ENCODE measurements around the gene LAMA4. TPM values are rescaled to one million over a fixed set of nuclear protein-coding genes. Genes with fewer than 3 reads are reported as not detected.
A peak's percentile ranks its signal among the peaks of the same experiment; 100 is the strongest.

Gene LAMA4
- total RNA-seq, 1 donor from 2014 or later, result 46.4 TPM

DNA sequence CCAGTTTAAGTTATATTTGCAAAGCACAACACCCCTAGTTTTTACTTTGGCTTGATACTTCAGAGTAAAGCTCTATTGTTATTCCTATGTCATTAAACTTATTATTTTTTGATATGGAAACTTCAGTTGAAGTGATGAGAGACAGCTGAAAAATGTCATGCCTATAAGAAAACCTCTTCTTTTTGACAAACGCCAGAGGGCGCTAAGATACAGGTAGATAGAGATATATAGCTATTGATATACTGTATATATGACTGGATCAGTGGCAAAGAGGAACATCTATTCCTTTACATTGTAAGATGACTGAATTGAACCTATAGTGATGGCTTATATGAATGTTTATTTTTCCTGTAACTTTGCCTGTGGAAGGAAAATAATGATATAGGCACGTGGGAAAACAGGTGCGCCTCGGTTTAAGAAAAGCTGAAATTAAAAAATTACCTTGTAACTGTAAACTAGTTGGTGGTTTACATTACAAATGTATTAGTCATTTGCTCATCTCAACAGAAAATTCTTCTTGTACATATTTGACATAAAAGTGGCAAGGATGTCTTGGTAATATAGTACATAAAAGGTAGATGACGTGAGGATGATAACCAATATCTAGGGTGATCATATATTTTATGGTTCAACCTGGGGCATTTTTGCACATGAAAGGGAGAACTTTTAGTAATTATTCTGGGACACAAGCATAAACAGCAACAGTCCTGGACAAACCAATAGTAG is 74.1 kb downstream of the LAMA4 start:
- Mint-ChIP-seq H3K27ac (no peak overlapping the region), H3K27me3 (ENCODE audit: low read depth) (no peaks in the 10 kb centered on the region)
- no peak for DNase-seq (ENCODE audit: low spot score in 2 of 2, unreplicated experiment in 2 of 2)

DNA sequence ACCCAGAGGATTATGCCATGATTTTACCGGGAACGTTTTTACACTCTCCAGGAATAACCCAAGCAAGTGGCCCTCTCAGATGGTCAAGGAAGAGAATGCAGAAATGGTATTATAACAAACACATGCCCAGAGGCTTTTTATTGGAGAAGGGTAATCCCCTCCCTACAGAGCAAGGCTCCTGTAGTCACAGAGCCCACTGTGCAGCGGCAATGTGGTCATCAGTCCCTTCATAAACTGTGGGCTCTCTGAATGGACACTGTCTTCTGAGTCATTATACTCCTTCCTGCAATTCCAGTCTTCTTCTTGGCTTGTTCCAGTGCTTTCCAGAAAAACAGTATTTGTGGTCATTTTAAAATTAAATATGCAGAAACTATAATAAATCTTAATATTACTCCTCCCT is 74.7 kb downstream of the LAMA4 start:
- H3K4me1 Mint-ChIP-seq, result peaks cover 10% of the 10 kb centered on the region
- H3K36me3 Mint-ChIP-seq, result peaks cover 7% of the 10 kb centered on the region
- no peaks in the 10 kb centered on the region for H3K27me3 Mint-ChIP-seq (ENCODE audit: low read depth)
- no peak for DNase-seq (ENCODE audit: low spot score in 2 of 2, unreplicated experiment in 2 of 2)
- H3K27ac Mint-ChIP-seq, result no peak overlapping the region
- no peaks in the 10 kb centered on the region for H3K9me3 Mint-ChIP-seq
- H3K4me3 Mint-ChIP-seq, result no peak overlapping the region
- TF ChIP-seq, protein P1, sequence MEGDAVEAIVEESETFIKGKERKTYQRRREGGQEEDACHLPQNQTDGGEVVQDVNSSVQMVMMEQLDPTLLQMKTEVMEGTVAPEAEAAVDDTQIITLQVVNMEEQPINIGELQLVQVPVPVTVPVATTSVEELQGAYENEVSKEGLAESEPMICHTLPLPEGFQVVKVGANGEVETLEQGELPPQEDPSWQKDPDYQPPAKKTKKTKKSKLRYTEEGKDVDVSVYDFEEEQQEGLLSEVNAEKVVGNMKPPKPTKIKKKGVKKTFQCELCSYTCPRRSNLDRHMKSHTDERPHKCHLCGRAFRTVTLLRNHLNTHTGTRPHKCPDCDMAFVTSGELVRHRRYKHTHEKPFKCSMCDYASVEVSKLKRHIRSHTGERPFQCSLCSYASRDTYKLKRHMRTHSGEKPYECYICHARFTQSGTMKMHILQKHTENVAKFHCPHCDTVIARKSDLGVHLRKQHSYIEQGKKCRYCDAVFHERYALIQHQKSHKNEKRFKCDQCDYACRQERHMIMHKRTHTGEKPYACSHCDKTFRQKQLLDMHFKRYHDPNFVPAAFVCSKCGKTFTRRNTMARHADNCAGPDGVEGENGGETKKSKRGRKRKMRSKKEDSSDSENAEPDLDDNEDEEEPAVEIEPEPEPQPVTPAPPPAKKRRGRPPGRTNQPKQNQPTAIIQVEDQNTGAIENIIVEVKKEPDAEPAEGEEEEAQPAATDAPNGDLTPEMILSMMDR (IDR thresholded peaks at IDR 0.05; ENCODE audit: unreplicated experiment), result no peak

More for the DNA sequence above, 74.1 kb downstream of the LAMA4 start:
- Mint-ChIP-seq H3K9me3 (no peaks in the 10 kb centered on the region), H3K4me1 (peaks cover 16% of the 10 kb centered on the region), H3K36me3 (peaks cover 2% of the 10 kb centered on the region), H3K4me3 (no peak overlapping the region)
- TF ChIP-seq, protein P1 (IDR thresholded peaks at IDR 0.05; ENCODE audit: unreplicated experiment), result peak; percentile 67

DNA sequence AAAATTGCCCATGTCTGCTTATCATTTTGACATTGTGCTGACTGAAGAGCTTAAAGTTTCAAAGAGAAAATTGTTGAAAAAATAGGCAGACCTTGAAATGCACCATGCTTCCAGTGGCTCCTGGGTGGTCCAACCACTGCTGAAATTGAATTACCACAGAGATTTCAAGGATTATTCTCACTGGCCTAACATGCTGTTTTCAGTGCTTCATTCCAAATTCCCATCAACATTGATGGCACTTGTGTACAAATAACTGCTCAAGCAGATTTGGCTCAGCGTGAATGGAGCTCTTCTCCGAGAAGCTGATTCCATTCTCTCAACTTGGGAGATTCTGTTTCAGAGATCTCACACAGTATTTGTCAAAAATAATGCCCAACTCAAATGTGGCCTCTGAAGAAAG is 75.5 kb downstream of the LAMA4 start:
- Mint-ChIP-seq H3K27ac (no peak overlapping the region), H3K4me3 (no peak overlapping the region), H3K36me3 (peaks cover 7% of the 10 kb centered on the region), H3K9me3 (no peaks in the 10 kb centered on the region), H3K4me1 (peaks cover 6% of the 10 kb centered on the region), H3K27me3 (ENCODE audit: low read depth) (no peaks in the 10 kb centered on the region)
- TF ChIP-seq, protein P1 (IDR thresholded peaks at IDR 0.05; ENCODE audit: unreplicated experiment), result no peak
- no peak for DNase-seq (ENCODE audit: low spot score in 2 of 2, unreplicated experiment in 2 of 2)

DNA sequence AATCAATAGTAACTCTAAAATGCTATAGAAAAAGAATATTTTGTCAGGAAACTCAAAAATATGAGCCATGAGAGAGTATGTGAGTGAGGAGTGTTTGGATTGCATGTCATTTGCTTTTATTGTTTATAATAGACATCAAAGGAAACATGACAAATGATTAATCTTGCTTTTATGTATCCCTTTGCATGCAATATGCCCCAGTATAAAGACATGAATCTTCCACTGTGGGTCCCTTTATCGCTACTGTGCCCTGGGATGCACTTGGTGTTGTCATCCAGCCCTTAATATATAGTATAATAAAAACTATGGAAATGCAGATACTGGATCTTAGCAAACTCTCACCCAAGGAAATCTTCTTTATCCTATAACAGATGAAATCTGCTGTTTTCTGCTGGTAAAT is 77.3 kb downstream of the LAMA4 start:
- TF ChIP-seq, protein P1 (IDR thresholded peaks at IDR 0.05; ENCODE audit: unreplicated experiment), result no peak
- H3K4me1 Mint-ChIP-seq, result peaks cover 4% of the 10 kb centered on the region

DNA sequence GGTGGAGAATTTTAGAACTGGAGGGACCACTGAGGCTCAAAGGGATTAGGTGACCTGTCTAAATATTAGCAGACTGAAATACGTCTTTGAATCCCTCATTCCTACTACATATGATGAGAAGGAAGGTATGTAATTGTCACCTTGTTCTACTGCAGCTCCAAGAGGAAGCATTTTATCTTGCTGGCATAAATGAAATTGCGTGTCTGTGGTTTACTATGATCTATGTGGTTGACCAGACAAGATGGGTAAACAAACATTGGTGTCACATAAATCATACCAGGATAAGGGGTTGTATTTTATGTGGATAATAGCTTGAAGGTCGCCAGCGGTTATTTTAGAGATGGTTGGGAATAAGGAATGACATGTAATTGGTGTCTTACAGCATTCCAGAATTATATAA is 78.2 kb downstream of the LAMA4 start:
- Mint-ChIP-seq H3K9me3 (no peaks in the 10 kb centered on the region), H3K27ac (no peak overlapping the region), H3K4me3 (no peak overlapping the region), H3K4me1 (peaks cover 4% of the 10 kb centered on the region), H3K36me3 (peaks cover 7% of the 10 kb centered on the region), H3K27me3 (ENCODE audit: low read depth) (peaks cover 1% of the 10 kb centered on the region)
- TF ChIP-seq, protein P1 (IDR thresholded peaks at IDR 0.05; ENCODE audit: unreplicated experiment), result no peak
- no peak for DNase-seq (ENCODE audit: low spot score in 2 of 2, unreplicated experiment in 2 of 2)

More for the DNA sequence above, 77.3 kb downstream of the LAMA4 start:
- Mint-ChIP-seq H3K4me3 (no peak overlapping the region), H3K9me3 (no peaks in the 10 kb centered on the region), H3K27ac (no peak overlapping the region), H3K36me3 (peaks cover 7% of the 10 kb centered on the region), H3K27me3 (ENCODE audit: low read depth) (no peaks in the 10 kb centered on the region)
- no peak for DNase-seq (ENCODE audit: low spot score in 2 of 2, unreplicated experiment in 2 of 2)

All from mesothelial cell of epicardium (in vitro differentiated cells).